ENCODE data around the gene URM1. TPM values are rescaled to one million over a fixed set of nuclear protein-coding genes. Genes with fewer than 3 reads are reported as not detected.

The URM1 gene

DNA sequence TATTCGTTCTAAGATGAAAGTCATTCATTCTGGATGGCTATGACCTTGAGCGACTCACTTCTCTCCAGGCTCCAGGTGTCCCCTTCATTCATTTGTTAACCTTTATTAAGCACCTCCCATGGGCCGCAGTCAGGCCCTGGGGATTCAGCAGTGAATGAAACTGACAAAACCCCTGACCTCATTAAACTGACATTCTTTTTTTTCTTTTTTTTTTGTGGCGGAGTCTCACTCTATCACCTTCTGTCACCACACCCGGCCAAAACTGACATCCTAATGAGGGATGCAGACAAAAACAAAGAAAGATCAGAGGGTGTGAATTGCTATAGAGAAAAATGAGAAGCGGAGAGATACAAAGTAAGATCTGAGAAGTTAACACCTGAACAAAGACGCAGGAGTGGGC is 68.1 kb downstream of the URM1 start:
- no peaks in the 10 kb centered on the region for H3K27me3 ChIP-seq (ENCODE audit: insufficient read depth, poor library complexity, severe bottlenecking)
- H3K4me3 ChIP-seq (replicated peaks; ENCODE audit: insufficient read depth, low read length), result no peak overlapping the region
- no peak overlapping the region for H3K27ac ChIP-seq (replicated peaks)
- no peak for DNase-seq (ENCODE audit: low read depth in 1 of 2, low spot score in 1 of 2)
- TF ChIP-seq SPI1 (IDR thresholded peaks at IDR 0.05; ENCODE audit: borderline replicate concordance, low read depth) (no peak), POLR2AphosphoS5 (IDR thresholded peaks at IDR 0.05; ENCODE audit: low read depth) (no peak), GABPA (IDR thresholded peaks at IDR 0.05; ENCODE audit: low read depth) (no peak)
- TF ChIP-seq, protein P1, sequence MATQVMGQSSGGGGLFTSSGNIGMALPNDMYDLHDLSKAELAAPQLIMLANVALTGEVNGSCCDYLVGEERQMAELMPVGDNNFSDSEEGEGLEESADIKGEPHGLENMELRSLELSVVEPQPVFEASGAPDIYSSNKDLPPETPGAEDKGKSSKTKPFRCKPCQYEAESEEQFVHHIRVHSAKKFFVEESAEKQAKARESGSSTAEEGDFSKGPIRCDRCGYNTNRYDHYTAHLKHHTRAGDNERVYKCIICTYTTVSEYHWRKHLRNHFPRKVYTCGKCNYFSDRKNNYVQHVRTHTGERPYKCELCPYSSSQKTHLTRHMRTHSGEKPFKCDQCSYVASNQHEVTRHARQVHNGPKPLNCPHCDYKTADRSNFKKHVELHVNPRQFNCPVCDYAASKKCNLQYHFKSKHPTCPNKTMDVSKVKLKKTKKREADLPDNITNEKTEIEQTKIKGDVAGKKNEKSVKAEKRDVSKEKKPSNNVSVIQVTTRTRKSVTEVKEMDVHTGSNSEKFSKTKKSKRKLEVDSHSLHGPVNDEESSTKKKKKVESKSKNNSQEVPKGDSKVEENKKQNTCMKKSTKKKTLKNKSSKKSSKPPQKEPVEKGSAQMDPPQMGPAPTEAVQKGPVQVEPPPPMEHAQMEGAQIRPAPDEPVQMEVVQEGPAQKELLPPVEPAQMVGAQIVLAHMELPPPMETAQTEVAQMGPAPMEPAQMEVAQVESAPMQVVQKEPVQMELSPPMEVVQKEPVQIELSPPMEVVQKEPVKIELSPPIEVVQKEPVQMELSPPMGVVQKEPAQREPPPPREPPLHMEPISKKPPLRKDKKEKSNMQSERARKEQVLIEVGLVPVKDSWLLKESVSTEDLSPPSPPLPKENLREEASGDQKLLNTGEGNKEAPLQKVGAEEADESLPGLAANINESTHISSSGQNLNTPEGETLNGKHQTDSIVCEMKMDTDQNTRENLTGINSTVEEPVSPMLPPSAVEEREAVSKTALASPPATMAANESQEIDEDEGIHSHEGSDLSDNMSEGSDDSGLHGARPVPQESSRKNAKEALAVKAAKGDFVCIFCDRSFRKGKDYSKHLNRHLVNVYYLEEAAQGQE (IDR thresholded peaks at IDR 0.05; ENCODE audit: insufficient replicate concordance, low read depth), result no peak
- TF ChIP-seq, protein P2, sequence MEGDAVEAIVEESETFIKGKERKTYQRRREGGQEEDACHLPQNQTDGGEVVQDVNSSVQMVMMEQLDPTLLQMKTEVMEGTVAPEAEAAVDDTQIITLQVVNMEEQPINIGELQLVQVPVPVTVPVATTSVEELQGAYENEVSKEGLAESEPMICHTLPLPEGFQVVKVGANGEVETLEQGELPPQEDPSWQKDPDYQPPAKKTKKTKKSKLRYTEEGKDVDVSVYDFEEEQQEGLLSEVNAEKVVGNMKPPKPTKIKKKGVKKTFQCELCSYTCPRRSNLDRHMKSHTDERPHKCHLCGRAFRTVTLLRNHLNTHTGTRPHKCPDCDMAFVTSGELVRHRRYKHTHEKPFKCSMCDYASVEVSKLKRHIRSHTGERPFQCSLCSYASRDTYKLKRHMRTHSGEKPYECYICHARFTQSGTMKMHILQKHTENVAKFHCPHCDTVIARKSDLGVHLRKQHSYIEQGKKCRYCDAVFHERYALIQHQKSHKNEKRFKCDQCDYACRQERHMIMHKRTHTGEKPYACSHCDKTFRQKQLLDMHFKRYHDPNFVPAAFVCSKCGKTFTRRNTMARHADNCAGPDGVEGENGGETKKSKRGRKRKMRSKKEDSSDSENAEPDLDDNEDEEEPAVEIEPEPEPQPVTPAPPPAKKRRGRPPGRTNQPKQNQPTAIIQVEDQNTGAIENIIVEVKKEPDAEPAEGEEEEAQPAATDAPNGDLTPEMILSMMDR (IDR thresholded peaks at IDR 0.05; ENCODE audit: insufficient read depth, low read length), result no peak

Small RNA genes lying within 50 kb of the gene (microRNA-seq; reads per million reads assigned to microRNA genes)
- gene MIR219B, result not detected

Measured in HL-60 (cell line).